Mesodermal cell (in vitro differentiated cells): Measurements from ENCODE around the gene DNAJC10.
"Not testable (repeated sequence)": the region's sequence is repeated elsewhere in the genome, so short reads cannot be mapped to it uniquely, and the experiment has no call there.

Source experiments
- H3K27ac ChIP-seq: 2 replicates; pipeline ENCODE4 v1.7.0; 2013; ENCODE audit warnings: mild to moderate bottlenecking, low read depth, low read length, moderate library complexity; ENCODE audit not compliant: severe bottlenecking
- H3K36me3 ChIP-seq: 2 replicates; pipeline ENCODE4 v1.7.1; 2013; ENCODE audit warnings: mild to moderate bottlenecking, low read length, moderate library complexity; ENCODE audit not compliant: control insufficient read depth, insufficient read depth
- H3K4me1 ChIP-seq: one replicate; pipeline ENCODE4 v1.7.1; 2013; ENCODE audit warnings: mild to moderate bottlenecking, low read length; ENCODE audit not compliant: insufficient read depth, control insufficient read depth, poor library complexity, severe bottlenecking
- H3K4me3 ChIP-seq: 2 replicates; pipeline ENCODE4 v1.7.0; 2013; ENCODE audit warnings: low read length, control low read depth, mild to moderate bottlenecking; ENCODE audit not compliant: insufficient read depth, poor library complexity, severe bottlenecking; ENCODE audit errors: extremely low read depth
- H3K9me3 ChIP-seq: 2 replicates; pipeline ENCODE4 v1.7.1; 2013; ENCODE audit warnings: mild to moderate bottlenecking, low read length, moderate library complexity; ENCODE audit not compliant: control insufficient read depth
- WGBS, 2 experiments: methylation state at CpG; one replicate each; pipeline ENCODE4 v1.1.5; 2013; ENCODE audit warnings: missing lambda C conversion rate in 2 of 2; ENCODE audit not compliant: insufficient coverage in 2 of 2; 5-methylcytosine and 5-hydroxymethylcytosine counted together

Gene DNAJC10

GRCh38 chr2:182695776-182696175 lies 20.3 kb upstream of the DNAJC10 start:
- H3K36me3 ChIP-seq: no peaks in the 10 kb centered on the region
- no peaks in the 10 kb centered on the region for H3K4me1 ChIP-seq
- no peak overlapping the region for H3K27ac ChIP-seq
- WGBS, 2 experiments: no CpG with 5 or more reads among the region's 2 CpGs
- H3K9me3 ChIP-seq: no peaks in the 10 kb centered on the region
- no peak overlapping the region for H3K4me3 ChIP-seq

DNA sequence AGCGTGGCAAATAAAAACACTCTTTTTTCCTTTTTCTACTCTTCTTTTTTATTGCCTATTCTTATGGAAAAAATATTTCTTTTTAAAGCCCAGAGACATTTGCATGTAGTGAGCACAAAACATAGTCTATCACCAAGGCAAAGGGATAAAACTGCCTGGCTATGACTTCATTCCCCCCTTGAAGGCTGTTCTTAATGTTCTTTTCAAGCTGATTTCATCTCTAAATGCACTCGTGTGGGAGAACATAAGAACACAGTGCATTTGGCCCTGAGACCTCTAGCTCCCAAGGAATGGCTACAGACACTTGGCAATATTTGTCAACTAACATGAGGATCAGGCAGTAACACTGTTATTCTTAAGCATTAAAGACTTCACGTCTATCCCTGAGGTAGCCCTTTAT lies 17.4 kb upstream of the DNAJC10 start:
- no peaks in the 10 kb centered on the region for H3K4me1 ChIP-seq
- H3K27ac ChIP-seq: no peak overlapping the region
- no peaks in the 10 kb centered on the region for H3K9me3 ChIP-seq
- 50 to 78% methylated on average over 1 of the region's 3 CpGs for WGBS, 2 experiments
- H3K36me3 ChIP-seq: no peaks in the 10 kb centered on the region
- H3K4me3 ChIP-seq: no peak overlapping the region

- H3K36me3 ChIP-seq: no peaks in the 10 kb centered on the region
- no peak overlapping the region for H3K27ac ChIP-seq
- no peak overlapping the region for H3K4me3 ChIP-seq
- H3K4me1 ChIP-seq: no peaks in the 10 kb centered on the region
- no CpG with 5 or more reads among the region's 1 CpG for WGBS, 2 experiments
- no peaks in the 10 kb centered on the region for H3K9me3 ChIP-seq
Measured at GRCh38 chr2:182705761-182706160, 10.3 kb upstream of the DNAJC10 start.

GRCh38 chr2:182706751-182707150 lies 9.3 kb upstream of the DNAJC10 start:
- H3K27ac ChIP-seq: no peak overlapping the region
- 85% methylated on average over 2 of the region's 2 CpGs; no CpG with 5 or more reads in 1 of the 2 experiments for WGBS, 2 experiments
- no peaks in the 10 kb centered on the region for H3K4me1 ChIP-seq

GRCh38 chr2:182713601-182714000 lies 2.5 kb upstream of the DNAJC10 start:
- Histone ChIP-seq H3K9me3 (no peaks in the 10 kb centered on the region), H3K4me1 (peaks cover 5% of the 10 kb centered on the region), H3K27ac (no peak overlapping the region), H3K4me3 (no peak overlapping the region), H3K36me3 (no peaks in the 10 kb centered on the region)

More at GRCh38 chr2:182706751-182707150, 9.3 kb upstream of the DNAJC10 start:
- Histone ChIP-seq H3K4me3 (no peak overlapping the region), H3K36me3 (no peaks in the 10 kb centered on the region), H3K9me3 (no peaks in the 10 kb centered on the region)

GRCh38 chr2:182715121-182715891 lies 751 bp upstream of the DNAJC10 start:
- H3K4me3 ChIP-seq: peak overlapping the region; percentile 81
- WGBS, 2 experiments: 0 to 2% methylated on average over 5 to 6 of the region's 9 CpGs
- peak overlapping the region; percentile 65 for H3K27ac ChIP-seq

DNA sequence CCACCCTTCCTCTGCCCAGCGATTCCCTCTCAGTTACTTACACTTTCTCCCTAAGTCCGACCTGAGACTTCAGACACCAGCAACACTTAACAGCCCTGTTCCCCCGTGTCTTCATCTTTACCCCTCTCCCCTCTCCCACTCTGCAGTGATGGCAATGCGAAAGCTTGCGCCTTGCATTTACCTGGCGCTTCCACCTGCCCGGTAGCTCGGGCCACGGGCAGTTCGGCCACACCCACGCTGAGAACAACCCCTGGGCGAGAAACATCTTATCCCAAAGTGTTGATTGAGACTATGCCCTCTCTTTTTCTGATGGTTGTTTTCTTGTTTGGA lies 558 bp downstream of the DNAJC10 start:
- H3K4me1 ChIP-seq: peaks cover 5% of the 10 kb centered on the region
- H3K27ac ChIP-seq: peak overlapping the region; percentile 65
- H3K4me3 ChIP-seq: peak overlapping the region; percentile 81
- peaks cover 8% of the 10 kb centered on the region for H3K36me3 ChIP-seq
- H3K9me3 ChIP-seq: no peaks in the 10 kb centered on the region
- WGBS, 2 experiments: 0% methylated on average over 3 to 10 of the region's 12 CpGs

More at GRCh38 chr2:182715121-182715891, 751 bp upstream of the DNAJC10 start:
- no peaks in the 10 kb centered on the region for H3K9me3 ChIP-seq
- H3K4me1 ChIP-seq: peaks cover 5% of the 10 kb centered on the region
- H3K36me3 ChIP-seq: no peaks in the 10 kb centered on the region

DNA sequence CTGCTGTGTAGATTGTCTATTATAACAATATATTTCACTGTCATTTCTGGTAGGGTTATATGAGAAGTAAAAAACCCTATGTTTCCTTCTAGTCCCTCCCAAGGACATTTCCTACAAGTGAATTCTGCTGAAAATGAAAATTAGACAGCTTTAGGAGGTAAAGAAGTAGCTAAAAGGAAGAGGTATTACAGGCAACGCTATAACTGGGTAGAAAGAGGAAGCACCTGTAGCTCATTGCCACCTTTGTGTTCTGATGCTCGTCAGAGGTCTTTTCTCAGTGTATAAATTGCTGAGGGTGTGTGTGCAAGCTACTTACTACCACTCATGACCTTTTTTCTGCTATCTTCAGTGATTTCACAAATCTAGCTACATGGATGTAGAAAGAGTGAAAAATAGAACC lies 1.4 kb downstream of the DNAJC10 start:
- no peak overlapping the region for H3K27ac ChIP-seq
- H3K9me3 ChIP-seq: no peaks in the 10 kb centered on the region
- peaks cover 5% of the 10 kb centered on the region for H3K4me1 ChIP-seq
- peak overlapping the region; percentile 81 for H3K4me3 ChIP-seq
- peaks cover 9% of the 10 kb centered on the region for H3K36me3 ChIP-seq
- 83 to 100% methylated on average over 1 of the region's 2 CpGs for WGBS, 2 experiments

DNA sequence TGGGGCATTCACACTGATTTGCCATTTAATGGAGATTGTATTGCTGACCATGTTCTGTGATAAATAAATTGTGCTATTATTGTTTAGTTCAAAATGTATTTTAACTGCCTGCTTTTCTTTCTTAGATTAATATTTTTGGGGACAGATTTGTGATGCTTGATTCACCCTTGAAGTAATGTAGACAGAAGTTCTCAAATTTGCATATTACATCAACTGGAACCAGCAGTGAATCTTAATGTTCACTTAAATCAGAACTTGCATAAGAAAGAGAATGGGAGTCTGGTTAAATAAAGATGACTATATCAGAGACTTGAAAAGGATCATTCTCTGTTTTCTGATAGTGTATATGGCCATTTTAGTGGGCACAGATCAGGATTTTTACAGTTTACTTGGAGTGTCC lies 1.8 kb downstream of the DNAJC10 start:
- Histone ChIP-seq H3K4me1 (peaks cover 5% of the 10 kb centered on the region), H3K9me3 (no peaks in the 10 kb centered on the region), H3K4me3 (no peak overlapping the region), H3K27ac (no peak overlapping the region), H3K36me3 (peaks cover 13% of the 10 kb centered on the region)

GRCh38 chr2:182718459-182718858 lies 2.4 kb downstream of the DNAJC10 start:
- peaks cover 5% of the 10 kb centered on the region for H3K4me1 ChIP-seq
- H3K27ac ChIP-seq: no peak overlapping the region
- H3K9me3 ChIP-seq: no peaks in the 10 kb centered on the region
- no peak overlapping the region for H3K4me3 ChIP-seq
- H3K36me3 ChIP-seq: peaks cover 18% of the 10 kb centered on the region
- no CpG with 5 or more reads among the region's 4 CpGs for WGBS, 2 experiments

DNA sequence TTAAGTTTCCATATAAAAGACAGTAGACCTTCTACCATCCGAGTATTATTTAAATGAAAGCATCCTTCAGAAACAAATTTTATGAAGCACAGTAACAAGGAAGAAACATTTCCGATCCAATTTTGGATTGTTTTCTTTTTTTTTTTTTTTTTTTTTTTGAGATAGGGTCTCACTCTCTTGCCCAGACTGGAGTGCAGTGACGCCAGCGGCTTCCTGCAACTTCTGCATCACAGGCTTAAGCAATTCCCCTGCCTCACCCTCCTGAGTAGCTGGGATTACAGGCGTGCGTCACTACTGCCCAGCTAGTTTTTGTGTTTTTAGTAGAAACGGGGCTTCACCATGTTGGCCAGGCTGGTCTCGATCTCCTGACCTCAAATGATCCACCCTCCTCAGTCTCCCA lies 3.1 kb downstream of the DNAJC10 start:
- H3K36me3 ChIP-seq: peaks cover 22% of the 10 kb centered on the region
- H3K4me3 ChIP-seq, H3K4me1 ChIP-seq, H3K27ac ChIP-seq, H3K9me3 ChIP-seq: not testable (repeated sequence)
- 100% methylated on average over 3 of the region's 8 CpGs; no CpG with 5 or more reads in 1 of the 2 experiments for WGBS, 2 experiments
